NCI-H748 (cell line): Measurements from ENCODE around the gene ST7.
"Not testable (repeated sequence)": the region's sequence is repeated elsewhere in the genome, so short reads cannot be mapped to it uniquely, and the experiment has no call there.

Experiments used
- DNase-seq: peaks from one replicate; lab custom pipeline; 2025; ENCODE audit not compliant: unreplicated experiment; lab: John Stamatoyannopoulos, UW

ST7 gene

GRCh38 chr7:116953372-116953905 lies at the start of gene ST7:
TSS of gene ST7 (plus strand) at chr7:116953501. CDS start at chr7:116953541, 40 bp downstream.
- DNase-seq: peak; percentile 87

GRCh38 chr7:116906391-116906790 lies 46.9 kb upstream of the ST7 start:
- DNase-seq: no peak

GRCh38 chr7:116910383-116910782 lies 42.9 kb upstream of the ST7 start:
- no peak for DNase-seq

- no peak for DNase-seq
Observed at GRCh38 chr7:116911801-116912200, 41.5 kb upstream of the ST7 start.

- no peak for DNase-seq
Observed at GRCh38 chr7:116912269-116912909, 40.9 kb upstream of the ST7 start.

- no peak for DNase-seq
Observed at GRCh38 chr7:116918704-116919103, 34.6 kb upstream of the ST7 start.

- DNase-seq: no peak
Observed at GRCh38 chr7:116920359-116920758, 32.9 kb upstream of the ST7 start.

- DNase-seq: no peak
Observed at GRCh38 chr7:116922545-116922944, 30.8 kb upstream of the ST7 start.

GRCh38 chr7:116924741-116925140 lies 28.6 kb upstream of the ST7 start:
- DNase-seq: no peak

- no peak for DNase-seq
Observed at GRCh38 chr7:116929021-116929420, 24.3 kb upstream of the ST7 start.

- peak; percentile 80 for DNase-seq
Observed at GRCh38 chr7:116929914-116930913, 23.1 kb upstream of the ST7 start.

- DNase-seq: no peak
Observed at GRCh38 chr7:116932566-116932965, 20.7 kb upstream of the ST7 start.

- no peak for DNase-seq
Observed at GRCh38 chr7:116933465-116933864, 19.8 kb upstream of the ST7 start.

GRCh38 chr7:116934580-116934979 lies 18.7 kb upstream of the ST7 start:
- no peak for DNase-seq

GRCh38 chr7:116936844-116937243 lies 16.5 kb upstream of the ST7 start:
- not testable (repeated sequence) for DNase-seq

GRCh38 chr7:116938678-116939077 lies 14.6 kb upstream of the ST7 start:
- no peak for DNase-seq

GRCh38 chr7:116940689-116941370 lies 12.5 kb upstream of the ST7 start:
- DNase-seq: no peak

- DNase-seq: no peak
Observed at GRCh38 chr7:116942504-116942903, 10.8 kb upstream of the ST7 start.

GRCh38 chr7:116948934-116949333 lies 4.4 kb upstream of the ST7 start:
- DNase-seq: peak; percentile 12

- no peak for DNase-seq
Observed at GRCh38 chr7:116949941-116950801, 3.1 kb upstream of the ST7 start.
